ENCODE data around the gene CPSF7. TPM values are rescaled to one million over a fixed set of nuclear protein-coding genes. Genes with fewer than 3 reads are reported as not detected.
A peak's percentile ranks its signal among the peaks of the same experiment; 100 is the strongest.
"Not testable (repeated sequence)": the region's sequence is repeated elsewhere in the genome, so short reads cannot be mapped to it uniquely, and the experiment has no call there.

Gene CPSF7
- total and polyA plus RNA-seq, 2 experiments from 2014 or later: 27.5 to 39.6 TPM

GRCh38 chr11:61384271-61385242 is 45.2 kb downstream of the CPSF7 start:
- Histone ChIP-seq H3K4me1 (ENCODE audit: insufficient read depth) (no peaks in the 10 kb centered on the region), H2AFZ (no peak overlapping the region), H3K9me2 (replicated peaks; ENCODE audit: insufficient read depth) (no peaks in the 10 kb centered on the region), H3K27me3 (no peaks in the 10 kb centered on the region), H3K9me3 (ENCODE audit: low read depth) (no peaks in the 10 kb centered on the region), H3K4me2 (no peak overlapping the region), H3K27ac (no peak overlapping the region), H3K36me3 (replicated peaks; ENCODE audit: insufficient read depth, low read depth) (no peaks in the 10 kb centered on the region), H4K20me1 (ENCODE audit: insufficient read depth, poor library complexity, severe bottlenecking) (no peaks in the 10 kb centered on the region), H3K79me2 (no peaks in the 10 kb centered on the region), H3K4me3 (no peak overlapping the region)
- TF ChIP-seq EZH2phosphoT487 (IDR thresholded peaks at IDR 0.05; ENCODE audit: low read depth, severe bottlenecking, unreplicated experiment) (no peak), CTCF (IDR thresholded peaks at IDR 0.05; ENCODE audit: poor library complexity) (no peak), EZH2 (IDR thresholded peaks at IDR 0.05; ENCODE audit: borderline replicate concordance) (no peak)
- peak; percentile 19 for DNase-seq (ENCODE audit: low spot score)
- 85% methylated on average over 15 of the region's 15 CpGs for WGBS (ENCODE audit: low lambda C conversion rate, missing lambda C conversion rate)

GRCh38 chr11:61383859-61384258 is 45.9 kb downstream of the CPSF7 start:
- not testable (repeated sequence) for H4K20me1 ChIP-seq (ENCODE audit: insufficient read depth, poor library complexity, severe bottlenecking); H3K36me3 ChIP-seq (replicated peaks; ENCODE audit: insufficient read depth, low read depth); H3K27ac ChIP-seq; H2AFZ ChIP-seq; H3K27me3 ChIP-seq; H3K79me2 ChIP-seq; H3K4me1 ChIP-seq (ENCODE audit: insufficient read depth); H3K9me2 ChIP-seq (replicated peaks; ENCODE audit: insufficient read depth); H3K4me2 ChIP-seq; H3K9me3 ChIP-seq (ENCODE audit: low read depth); H3K4me3 ChIP-seq; DNase-seq (ENCODE audit: low spot score)
- 90% methylated on average over 5 of the region's 5 CpGs for WGBS (ENCODE audit: low lambda C conversion rate, missing lambda C conversion rate)

- H2AFZ ChIP-seq: no peak overlapping the region
- H3K36me3 ChIP-seq (replicated peaks; ENCODE audit: insufficient read depth, low read depth): no peaks in the 10 kb centered on the region
- H3K27me3 ChIP-seq: no peaks in the 10 kb centered on the region
- no peaks in the 10 kb centered on the region for H4K20me1 ChIP-seq (ENCODE audit: insufficient read depth, poor library complexity, severe bottlenecking)
- H3K27ac ChIP-seq: no peak overlapping the region
- no peaks in the 10 kb centered on the region for H3K9me2 ChIP-seq (replicated peaks; ENCODE audit: insufficient read depth)
- H3K4me2 ChIP-seq: no peak overlapping the region
- TF ChIP-seq CTCF (IDR thresholded peaks at IDR 0.05; ENCODE audit: poor library complexity) (no peak), EZH2 (IDR thresholded peaks at IDR 0.05; ENCODE audit: borderline replicate concordance) (no peak), EZH2phosphoT487 (IDR thresholded peaks at IDR 0.05; ENCODE audit: low read depth, severe bottlenecking, unreplicated experiment) (no peak)
- no peak overlapping the region for H3K4me3 ChIP-seq
- no peaks in the 10 kb centered on the region for H3K79me2 ChIP-seq
- H3K4me1 ChIP-seq (ENCODE audit: insufficient read depth): peaks cover 4% of the 10 kb centered on the region
- no peaks in the 10 kb centered on the region for H3K9me3 ChIP-seq (ENCODE audit: low read depth)
- 99% methylated on average over 9 of the region's 9 CpGs for WGBS (ENCODE audit: low lambda C conversion rate, missing lambda C conversion rate)
- no peak for DNase-seq (ENCODE audit: low spot score)
Measured at GRCh38 chr11:61380884-61381283, 48.9 kb downstream of the CPSF7 start.

- Histone ChIP-seq H3K4me3 (no peak overlapping the region), H4K20me1 (ENCODE audit: insufficient read depth, poor library complexity, severe bottlenecking) (no peaks in the 10 kb centered on the region), H3K27ac (peak overlapping the region; percentile 66), H3K4me1 (ENCODE audit: insufficient read depth) (peaks cover 4% of the 10 kb centered on the region), H3K79me2 (no peaks in the 10 kb centered on the region), H3K36me3 (replicated peaks; ENCODE audit: insufficient read depth, low read depth) (no peaks in the 10 kb centered on the region), H2AFZ (no peak overlapping the region), H3K27me3 (no peaks in the 10 kb centered on the region), H3K9me3 (ENCODE audit: low read depth) (no peaks in the 10 kb centered on the region), H3K4me2 (no peak overlapping the region), H3K9me2 (replicated peaks; ENCODE audit: insufficient read depth) (no peaks in the 10 kb centered on the region)
- TF ChIP-seq EZH2 (IDR thresholded peaks at IDR 0.05; ENCODE audit: borderline replicate concordance) (no peak), EZH2phosphoT487 (IDR thresholded peaks at IDR 0.05; ENCODE audit: low read depth, severe bottlenecking, unreplicated experiment) (no peak), CTCF (IDR thresholded peaks at IDR 0.05; ENCODE audit: poor library complexity) (no peak)
- WGBS (ENCODE audit: low lambda C conversion rate, missing lambda C conversion rate): 84% methylated on average over 5 of the region's 5 CpGs
- peak; percentile 65 for DNase-seq (ENCODE audit: low spot score)
Measured at GRCh38 chr11:61378713-61379313, 51.0 kb downstream of the CPSF7 start.

Measured in hepatocyte (in vitro differentiated cells).